ENCODE results near the gene NDUFA12.

DNA sequence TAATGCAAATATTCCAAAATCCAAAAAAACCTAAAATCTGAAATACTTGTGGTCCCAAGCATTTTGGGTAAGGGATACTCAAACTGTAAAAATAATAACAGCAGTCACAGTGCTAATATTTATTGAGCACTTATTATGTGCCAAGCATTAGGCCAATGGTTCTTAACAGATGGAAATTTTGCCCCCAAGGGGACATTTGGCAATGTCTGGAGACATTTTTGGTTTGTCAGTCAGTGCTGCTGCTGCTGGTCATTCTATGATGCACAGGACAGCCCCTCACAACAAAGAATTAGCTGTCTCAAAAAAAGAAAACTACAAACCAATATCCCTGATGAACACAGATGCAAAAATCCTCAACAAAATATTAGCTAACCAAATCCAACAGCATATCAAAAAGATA, 5.8 kb downstream of the NDUFA12 start:
- TF ChIP-seq, protein P1, sequence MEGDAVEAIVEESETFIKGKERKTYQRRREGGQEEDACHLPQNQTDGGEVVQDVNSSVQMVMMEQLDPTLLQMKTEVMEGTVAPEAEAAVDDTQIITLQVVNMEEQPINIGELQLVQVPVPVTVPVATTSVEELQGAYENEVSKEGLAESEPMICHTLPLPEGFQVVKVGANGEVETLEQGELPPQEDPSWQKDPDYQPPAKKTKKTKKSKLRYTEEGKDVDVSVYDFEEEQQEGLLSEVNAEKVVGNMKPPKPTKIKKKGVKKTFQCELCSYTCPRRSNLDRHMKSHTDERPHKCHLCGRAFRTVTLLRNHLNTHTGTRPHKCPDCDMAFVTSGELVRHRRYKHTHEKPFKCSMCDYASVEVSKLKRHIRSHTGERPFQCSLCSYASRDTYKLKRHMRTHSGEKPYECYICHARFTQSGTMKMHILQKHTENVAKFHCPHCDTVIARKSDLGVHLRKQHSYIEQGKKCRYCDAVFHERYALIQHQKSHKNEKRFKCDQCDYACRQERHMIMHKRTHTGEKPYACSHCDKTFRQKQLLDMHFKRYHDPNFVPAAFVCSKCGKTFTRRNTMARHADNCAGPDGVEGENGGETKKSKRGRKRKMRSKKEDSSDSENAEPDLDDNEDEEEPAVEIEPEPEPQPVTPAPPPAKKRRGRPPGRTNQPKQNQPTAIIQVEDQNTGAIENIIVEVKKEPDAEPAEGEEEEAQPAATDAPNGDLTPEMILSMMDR (IDR thresholded peaks at IDR 0.05; ENCODE audit: low read length) = no peak
- no peak for TF ChIP-seq EZH2phosphoT487 (IDR thresholded peaks at IDR 0.05; ENCODE audit: low read length)

All from MM.1S (cell line).